ENCODE data around the gene CLSTN3.

Gene CLSTN3

DNA sequence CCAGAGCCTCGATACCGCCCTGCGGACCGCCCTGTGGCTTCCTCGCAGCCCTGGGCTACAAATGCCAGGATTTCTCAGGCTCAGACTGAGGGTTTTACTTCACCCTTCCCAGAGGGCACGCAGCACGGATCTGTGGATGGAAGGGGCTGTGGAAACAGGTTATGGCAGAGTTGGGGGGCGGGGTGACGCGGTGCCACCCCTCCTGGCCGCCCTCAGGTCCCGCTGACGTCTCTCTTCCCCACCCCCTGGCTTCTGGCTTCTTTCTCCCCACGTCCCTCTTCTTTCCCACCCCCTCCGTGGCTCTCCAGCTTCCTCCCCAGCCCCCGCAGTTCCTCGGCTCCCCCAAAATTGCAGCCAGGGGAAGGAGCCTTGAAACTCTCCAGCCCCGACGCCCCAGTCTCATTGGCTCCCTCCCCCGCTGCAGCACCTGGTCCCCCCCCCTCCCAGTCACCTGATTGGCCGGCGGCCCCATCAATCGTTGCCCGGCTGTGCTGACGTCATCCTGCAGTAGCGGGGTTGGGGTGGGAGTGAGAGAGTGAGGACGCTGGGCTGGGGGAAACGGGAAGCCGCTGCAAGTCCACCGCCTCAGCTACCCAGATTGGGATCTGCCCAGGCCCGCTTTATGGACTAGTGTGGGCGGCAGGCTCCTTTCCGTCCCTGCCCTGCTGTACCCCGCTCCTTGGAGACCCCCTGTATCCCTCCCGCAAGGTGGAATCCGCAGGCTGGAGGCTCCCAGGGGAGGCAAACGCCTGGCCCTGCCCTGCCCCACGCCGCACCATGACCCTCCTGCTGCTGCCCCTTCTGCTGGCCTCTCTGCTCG lies at the start of gene CLSTN3:
Gene CLSTN3 (plus strand): TSS at position 500 of the 820 bp plus-strand sequence. CDS start 278 bp downstream, at position 778.
- peak; percentile 93 for DNase-seq

GRCh38 chr12:7081037-7081436 lies 49.1 kb upstream of the CLSTN3 start:
- DNase-seq, result no peak

GRCh38 chr12:7083125-7083524 lies 47.0 kb upstream of the CLSTN3 start:
- no peak for DNase-seq

DNA sequence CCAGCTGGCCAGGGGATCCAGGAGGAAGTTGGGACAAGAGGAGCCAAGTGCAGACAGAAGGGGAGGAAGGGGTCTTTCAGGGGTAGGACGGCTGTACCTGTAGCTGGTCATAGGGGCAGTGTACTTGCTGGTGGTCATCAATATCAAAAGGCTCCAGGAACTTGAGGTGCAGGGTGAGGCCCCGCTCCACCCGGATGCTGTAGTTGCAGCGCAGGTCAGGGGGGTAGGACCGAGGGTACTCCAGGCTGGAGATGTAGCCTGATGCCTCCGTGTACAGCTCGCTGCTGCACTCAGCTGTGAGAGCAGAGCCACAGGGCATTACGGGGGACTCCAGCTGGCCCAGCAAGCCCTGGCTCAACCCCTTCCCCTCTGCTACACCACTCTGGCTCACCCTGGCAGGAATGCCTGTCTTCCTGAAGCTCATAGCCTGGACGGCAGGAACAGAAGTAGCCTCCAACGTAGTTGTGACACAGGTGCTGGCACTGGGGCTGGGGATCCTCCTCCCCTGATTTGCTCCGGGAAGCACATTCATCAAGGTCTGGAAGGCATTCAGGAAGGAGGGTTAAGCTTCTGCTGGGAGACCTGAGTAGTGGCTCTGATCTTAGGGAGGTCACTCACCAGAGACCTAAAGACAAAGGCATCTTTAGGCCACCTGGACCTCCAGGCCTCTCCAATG lies 40.8 kb upstream of the CLSTN3 start:
- no peak for DNase-seq

DNA sequence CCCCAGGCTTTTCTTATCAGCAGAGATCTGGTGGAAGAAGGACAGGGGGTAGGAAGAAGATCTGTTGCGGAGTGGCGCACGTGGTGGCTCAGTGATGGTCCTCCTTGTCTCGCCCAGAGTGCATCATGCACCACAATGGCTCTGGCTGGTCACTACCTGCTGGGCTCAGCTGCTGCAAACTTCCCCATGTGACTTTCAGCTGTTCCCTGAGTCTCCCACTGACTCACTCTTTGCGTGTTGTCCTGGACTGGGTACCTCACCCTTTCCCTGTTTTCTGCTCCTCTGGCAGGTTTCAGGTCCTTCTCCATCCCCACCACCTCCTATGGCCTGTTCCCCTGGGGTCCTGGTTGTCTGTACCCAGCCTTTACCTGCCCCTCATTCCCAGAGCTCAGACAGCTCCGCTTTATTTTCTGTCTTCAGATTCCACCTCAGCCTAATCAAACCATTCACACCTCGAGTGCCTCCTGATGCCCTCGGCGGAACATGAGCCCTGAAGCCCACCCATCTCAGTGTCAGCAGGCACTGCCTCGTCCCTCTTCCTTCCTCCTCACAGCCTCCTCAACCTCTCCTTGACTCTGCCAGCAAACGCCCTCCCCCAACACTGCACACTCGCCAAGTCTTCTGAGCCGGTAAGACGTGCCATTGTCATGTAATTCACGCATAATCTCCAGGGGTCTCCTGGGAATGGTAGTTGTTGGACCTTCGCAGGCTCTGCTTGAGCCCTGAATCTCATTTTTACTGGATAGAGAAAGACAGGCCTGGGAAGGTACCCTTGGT lies 39.8 kb upstream of the CLSTN3 start:
- no peak for DNase-seq

- DNase-seq, result no peak
Observed at GRCh38 chr12:7091171-7091570, 39.0 kb upstream of the CLSTN3 start.

- no peak for DNase-seq
Observed at GRCh38 chr12:7091660-7092228, 38.4 kb upstream of the CLSTN3 start.

DNA sequence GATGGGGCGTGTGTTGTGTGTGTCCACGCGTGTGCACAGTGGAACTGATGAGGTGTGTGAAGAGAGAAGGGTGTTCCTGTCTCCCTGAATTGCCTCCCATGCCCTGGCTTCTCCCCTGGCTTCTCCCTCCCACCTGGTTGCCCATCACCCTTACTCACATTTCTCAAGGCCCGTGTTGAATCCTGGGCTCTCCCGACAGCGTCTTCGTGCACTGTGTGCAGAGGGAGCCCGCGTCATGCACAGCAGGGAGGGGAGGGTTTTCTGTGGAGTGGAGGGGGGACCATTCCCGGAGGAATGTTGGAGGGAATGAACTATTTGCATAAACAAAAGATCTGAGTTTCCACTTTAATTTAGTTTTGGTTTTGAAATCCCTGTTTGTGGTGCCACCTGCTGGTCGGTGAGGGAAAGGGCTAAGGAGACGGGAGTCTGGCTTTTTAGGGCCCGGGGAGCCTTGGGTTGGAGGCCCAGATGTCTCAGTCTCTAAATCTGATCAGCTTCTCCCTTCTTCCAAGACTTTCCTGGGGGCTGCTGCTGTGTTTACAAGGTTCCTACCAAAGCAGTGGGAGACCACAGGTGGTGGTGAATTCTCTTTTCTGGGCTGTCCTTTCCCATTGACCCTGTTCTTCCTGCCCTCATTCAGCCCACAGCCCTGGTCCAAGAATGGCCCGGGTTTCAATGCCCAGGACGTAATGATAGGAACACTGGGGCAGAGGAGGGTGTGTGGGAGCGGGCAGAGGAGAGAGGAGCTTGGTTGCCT lies 37.8 kb upstream of the CLSTN3 start, which contains the start of gene C1R:
Gene C1R (minus strand): TSS at position 217 of the 757 bp plus-strand sequence. CDS start 57 bp downstream, at position 160.
- peak; percentile 73 for DNase-seq

DNA sequence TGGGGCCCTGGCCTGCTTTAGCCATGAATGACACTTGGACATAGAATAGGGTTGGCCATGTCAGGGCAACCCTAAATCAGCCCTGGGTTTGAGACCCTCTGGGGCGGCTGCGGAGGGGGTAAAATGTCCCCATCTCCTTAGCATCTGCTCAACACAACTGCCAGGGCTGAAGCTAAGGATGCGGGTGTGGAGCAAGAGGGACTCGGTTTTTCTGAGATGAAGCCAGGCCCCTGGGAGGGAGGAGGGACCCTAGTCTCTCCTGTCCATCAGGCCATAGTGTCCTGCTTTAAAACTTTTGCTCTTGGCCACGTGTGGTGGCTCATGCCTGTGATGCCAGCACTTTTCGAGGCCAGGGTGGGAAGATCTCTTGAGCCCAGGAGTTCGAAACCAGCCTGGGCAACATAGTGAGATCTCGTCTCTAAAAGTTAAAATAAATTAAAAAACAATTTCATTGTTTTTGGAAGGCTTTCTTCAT lies 37.1 kb upstream of the CLSTN3 start:
- DNase-seq, result no peak

DNA sequence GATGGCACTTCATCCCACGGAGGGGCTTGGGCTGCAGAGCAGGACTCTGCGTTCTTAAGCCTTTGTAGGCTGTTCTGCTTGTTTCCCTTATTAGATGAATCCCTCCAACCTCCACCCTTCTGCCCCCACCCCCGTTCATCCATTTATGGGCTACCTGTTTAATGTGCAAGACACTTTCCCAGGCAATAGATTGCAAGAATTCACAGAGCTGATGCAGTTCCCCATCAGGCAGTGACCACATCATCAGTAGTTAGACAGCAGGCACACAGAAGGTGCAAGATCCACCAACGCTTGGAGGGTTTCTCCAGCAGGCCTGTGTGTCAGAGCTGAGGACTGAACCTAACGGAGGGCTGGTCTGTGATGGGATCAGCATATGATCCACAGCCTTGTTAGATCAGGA lies 36.7 kb upstream of the CLSTN3 start:
- no peak for DNase-seq

- no peak for DNase-seq
Observed at GRCh38 chr12:7093892-7094291, 36.3 kb upstream of the CLSTN3 start.

- DNase-seq, result no peak
Observed at GRCh38 chr12:7096006-7096932, 33.9 kb upstream of the CLSTN3 start.

DNA sequence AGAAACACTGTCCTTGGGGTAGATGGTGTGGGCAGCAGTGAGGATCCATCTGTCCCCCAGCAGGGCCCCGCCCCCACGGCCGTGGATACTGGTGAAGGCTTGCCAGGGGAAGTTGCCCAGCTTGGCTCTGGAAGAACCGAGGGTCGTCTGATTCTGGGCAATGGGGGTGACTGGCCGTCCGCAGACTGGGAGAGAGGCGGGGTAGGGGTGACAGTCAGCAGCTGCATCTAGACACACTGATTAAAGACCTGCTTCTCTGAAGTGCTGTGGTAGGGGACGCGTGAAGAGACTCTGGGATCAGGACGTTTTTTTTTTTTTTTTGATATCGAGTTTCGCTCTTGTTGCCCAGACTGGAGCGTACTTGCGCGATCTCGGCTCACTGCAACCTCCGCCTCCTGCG lies 33.2 kb upstream of the CLSTN3 start:
- no peak for DNase-seq

DNA sequence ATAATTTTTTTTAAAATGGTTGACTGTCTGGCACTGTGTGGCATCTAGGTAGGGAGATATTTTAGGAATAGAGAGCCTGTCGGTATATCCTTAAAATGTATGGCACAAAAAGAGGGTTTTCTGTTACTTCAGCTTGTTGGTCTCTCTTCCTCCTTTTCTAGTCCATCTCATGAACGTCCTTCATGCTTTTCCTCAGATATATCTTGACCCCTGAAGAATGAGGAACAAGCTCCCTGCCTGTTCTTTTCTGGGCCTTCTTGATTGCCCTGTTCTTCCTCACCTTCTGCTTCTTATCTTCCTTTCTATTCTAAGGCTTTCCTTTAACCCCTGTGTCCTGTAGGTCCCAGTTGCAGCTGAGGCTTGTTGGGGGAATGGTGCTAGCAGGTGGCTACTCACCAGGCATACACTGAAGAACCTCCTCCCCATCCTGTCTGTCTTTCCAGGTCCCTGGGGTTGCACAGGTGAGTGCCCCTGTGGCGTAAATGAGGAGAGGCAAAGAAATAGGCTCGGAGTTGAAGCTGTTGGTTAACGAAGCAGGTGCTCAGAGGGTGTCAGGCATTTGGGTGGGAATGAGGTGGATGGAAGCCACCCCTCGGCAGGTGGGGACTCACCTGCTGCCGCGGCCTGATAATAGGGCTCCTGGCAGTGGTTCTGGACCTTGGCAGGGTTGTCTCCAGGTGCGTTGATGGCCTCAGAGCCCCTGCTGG lies 30.7 kb upstream of the CLSTN3 start:
- DNase-seq, result peak; percentile 97

GRCh38 chr12:7100239-7100638 lies 29.9 kb upstream of the CLSTN3 start:
- DNase-seq, result peak; percentile 93

DNA sequence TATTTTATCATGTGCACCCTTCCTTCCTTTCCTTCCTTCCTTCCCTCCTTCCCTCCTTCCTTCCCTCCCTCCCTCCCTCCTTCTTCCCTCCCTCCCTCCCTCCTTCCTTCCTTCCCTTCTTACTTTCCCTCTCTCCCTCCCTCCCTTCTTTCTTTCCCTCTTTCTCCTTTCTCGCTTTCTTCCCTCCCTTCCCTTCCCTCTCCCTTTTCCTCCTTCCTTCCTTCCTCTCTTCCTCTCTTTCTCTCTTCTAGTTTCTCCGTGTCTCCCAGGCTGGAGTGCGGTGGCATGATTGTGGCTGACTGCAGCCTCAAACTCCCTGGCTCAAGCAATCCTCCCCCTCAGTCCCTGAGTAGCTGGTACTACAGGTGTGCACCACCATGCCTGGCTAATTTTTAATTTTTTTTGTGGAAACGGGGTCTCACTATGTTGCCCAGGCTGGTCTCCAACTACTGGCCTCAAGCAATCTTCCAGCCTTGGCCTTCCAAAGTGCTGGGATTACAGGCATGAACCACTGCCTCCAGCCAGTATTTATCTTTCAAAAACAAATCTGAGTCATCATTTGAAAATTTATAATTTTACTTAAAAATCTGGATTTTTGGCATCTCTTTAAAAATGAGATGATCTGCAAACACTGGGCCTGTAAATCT lies 29.0 kb upstream of the CLSTN3 start:
- DNase-seq, result no peak

GRCh38 chr12:7101694-7102131 lies 28.5 kb upstream of the CLSTN3 start:
- DNase-seq, result peak; percentile 60

GRCh38 chr12:7102582-7102981 lies 27.6 kb upstream of the CLSTN3 start:
- DNase-seq, result no peak

DNA sequence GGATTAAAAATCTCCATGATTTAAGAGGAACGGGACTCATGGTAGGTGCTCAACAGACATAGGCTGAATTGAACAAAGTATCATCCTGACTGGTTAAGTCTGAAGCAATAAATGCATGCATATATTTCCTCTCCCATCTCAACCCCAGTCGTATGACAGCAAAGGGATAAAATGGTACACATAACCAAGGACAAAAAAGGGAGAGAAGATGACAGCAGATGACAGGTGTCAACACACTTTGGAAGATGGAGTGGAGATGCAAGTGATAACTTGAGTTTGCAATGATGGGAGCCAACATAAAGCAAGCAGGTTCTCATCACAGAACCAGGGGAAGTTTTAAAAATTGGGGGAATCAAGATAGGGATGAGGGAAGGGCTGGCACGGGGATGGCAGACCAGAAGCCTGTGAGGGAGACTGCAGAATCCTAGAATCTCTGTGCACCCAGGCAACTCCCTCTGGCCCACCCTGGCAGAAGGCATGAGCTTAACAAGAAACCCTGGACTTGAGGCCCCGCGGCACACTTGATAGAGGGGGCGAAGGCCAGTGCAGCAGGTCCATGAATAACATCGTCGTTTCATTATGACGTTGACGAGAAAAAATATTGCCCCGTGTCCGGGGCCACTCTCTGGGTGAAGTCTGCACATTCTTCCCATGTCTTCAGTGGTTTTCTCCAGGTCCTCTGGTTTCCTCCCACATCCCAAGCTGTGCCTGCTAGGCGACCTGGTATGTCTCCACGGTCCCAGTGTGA lies 26.2 kb upstream of the CLSTN3 start:
- no peak for DNase-seq

Data from NCI-H69 (cell line).